Ramos (cell line): ENCODE data around the gene ITIH1.

Experiments used
- in situ Hi-C: fragments of 300-500 bp; cut with MboI; formaldehyde crosslinking; loops from one replicate; pipeline ENCODE4 v1.14.3; 2022; ENCODE audit warnings: low sequenced_read_pairs; ENCODE audit not compliant: unreplicated experiment

The ITIH1 gene

DNA sequence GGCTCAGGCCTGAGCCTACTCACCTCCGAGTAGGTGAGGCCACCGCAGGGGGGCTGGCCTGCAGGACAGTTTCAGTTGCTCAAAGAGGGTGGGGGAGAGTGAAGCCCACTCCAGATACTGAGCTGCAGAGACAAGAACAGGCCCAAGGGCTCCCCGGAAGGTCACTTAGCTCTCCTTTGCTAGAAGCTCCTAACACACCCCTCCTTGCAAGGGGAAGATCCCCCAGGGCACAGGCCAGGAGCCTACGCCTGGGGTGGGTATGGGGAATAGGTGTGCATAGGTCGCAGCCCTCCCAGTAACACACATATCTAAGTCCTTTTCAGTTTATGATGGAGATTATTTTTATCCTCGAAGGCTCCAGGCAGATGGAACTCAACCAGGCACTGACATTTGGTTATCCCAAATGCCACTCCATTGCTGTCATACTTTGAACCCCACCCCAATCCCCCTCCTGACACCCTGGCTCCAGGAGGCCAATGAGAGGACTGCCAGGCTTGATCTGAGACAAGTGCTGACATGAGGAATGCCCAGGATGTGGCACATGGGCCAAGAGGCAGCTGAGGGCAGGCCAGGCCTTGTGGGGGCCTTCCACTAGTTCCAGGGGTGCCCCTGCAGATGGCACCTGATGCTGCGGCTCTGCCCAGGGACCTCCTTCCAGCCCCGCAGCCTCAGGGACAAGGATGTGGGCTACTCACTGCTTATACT lies 58.5 kb downstream of the ITIH1 start:
- in situ Hi-C loops, result no loop called here

DNA sequence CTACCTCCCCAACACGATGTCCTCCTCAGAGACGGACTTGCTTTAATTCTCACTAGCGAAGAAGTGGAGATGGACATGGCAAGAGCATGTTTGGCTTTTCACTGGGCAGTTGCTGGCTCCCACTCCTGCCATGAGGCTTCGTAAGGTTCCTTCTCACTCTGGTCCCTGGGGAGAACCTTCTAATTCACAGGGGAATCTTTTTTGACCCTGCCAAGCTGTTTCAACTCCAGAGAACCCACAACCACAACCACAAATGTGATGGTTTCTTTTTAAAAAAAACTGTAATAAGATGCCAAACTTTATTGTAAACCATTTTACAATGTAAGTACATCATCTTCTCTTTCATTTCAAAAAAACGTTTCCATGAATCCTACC lies 59.1 kb downstream of the ITIH1 start:
- in situ Hi-C loops, result no loop called here

DNA sequence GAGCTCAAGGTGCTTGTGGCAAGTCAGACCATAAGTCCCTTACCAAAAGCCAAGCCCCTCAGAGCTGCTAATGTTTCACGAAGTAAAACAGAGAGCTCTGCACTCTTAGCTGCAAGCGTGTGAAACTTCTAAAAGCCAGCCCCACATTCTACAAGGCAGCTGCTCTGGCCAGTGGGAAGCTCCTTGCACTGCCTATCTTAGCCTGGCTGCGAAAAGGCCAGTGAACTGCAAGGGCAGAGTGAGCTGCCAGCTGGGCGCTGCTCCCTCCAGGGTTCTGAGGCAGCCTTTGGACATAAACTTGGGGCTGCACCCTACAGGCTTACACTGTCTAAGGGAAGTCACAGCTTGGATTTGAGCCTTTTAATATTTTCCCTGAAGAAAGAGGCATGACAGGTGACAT lies 59.6 kb downstream of the ITIH1 start:
- in situ Hi-C loops, result no loop called here

DNA sequence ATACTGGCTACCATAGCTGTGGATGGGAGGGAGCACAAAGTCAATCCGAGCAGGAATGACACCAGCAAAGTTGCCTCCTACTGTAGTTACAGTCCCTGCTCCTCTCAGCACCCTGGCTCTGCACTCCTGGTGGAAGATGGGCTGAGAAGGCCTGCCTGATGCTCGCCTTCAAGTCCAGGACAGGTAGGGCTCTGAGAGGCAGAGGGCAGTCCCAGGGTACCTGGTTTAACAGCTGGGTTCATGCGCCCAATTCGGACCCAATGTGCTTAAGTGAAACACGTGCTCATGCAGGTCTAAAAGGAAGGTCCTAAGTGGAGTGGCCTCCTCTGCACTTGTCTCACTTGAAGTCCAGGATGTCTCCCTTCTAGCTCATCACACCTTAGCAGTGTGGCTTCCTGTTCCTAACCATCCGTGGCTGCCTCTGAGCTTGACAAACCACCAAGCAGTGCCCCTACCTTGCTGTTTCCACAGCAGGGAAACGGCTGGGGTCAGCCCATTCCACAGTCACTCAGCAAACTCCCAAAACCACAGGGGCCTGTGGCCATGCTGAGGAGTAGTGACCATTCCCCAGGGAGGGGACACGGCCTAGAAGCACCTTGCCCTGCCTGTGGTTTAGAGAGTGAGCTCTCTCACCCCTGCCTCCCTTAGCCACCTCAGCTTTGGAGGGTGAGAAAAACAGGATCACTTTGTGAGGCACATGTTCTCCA lies 61.3 kb downstream of the ITIH1 start:
- in situ Hi-C loops, result no loop called here

DNA sequence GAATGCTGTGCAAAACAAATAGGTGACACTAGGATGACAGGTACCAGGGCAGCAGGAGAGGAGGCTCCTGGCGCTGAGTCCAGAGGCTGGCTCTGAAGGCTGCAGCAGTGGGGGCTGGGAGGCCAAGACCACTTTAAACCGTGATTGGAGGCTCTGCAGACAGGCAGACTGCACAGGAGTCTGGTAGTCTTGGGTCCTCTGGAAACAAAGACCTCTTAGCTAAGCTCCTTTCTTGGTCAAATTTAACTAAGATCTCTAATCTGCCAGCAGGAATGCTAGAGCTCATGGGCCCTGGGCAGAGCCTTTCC lies 61.8 kb downstream of the ITIH1 start:
- in situ Hi-C loops, result no loop called here

DNA sequence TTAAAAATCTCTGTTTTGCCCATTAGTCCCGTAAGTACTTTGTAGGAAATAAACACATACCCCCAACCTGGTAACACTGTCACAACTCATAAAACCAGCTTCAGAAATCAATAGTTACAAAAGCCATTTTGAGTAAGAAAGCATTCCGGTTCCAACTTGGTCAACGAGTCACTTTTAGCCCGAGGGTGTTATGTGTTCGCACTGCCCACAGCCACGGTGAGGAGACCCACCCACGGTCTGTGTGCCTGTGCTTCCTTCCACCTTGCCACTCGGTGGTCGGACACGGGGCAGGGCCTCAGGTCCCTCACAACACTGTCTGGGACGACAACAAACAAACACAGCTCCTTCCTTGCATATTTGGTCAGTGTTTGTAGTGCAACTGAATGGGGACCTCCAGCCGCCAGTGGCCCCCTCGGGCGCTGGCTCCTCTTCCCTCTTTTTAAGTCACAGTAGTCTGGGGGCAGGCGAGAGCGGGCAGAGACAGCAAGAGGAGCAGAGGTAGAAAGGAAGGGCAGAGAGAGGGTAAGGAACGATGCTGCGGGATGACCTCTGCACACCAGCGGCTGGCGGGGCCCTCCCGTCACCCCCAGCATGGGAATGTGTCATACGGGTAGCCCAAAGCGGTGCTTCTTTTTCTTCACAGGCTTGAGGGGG lies 62.6 kb downstream of the ITIH1 start:
- in situ Hi-C loops, result no loop called here

DNA sequence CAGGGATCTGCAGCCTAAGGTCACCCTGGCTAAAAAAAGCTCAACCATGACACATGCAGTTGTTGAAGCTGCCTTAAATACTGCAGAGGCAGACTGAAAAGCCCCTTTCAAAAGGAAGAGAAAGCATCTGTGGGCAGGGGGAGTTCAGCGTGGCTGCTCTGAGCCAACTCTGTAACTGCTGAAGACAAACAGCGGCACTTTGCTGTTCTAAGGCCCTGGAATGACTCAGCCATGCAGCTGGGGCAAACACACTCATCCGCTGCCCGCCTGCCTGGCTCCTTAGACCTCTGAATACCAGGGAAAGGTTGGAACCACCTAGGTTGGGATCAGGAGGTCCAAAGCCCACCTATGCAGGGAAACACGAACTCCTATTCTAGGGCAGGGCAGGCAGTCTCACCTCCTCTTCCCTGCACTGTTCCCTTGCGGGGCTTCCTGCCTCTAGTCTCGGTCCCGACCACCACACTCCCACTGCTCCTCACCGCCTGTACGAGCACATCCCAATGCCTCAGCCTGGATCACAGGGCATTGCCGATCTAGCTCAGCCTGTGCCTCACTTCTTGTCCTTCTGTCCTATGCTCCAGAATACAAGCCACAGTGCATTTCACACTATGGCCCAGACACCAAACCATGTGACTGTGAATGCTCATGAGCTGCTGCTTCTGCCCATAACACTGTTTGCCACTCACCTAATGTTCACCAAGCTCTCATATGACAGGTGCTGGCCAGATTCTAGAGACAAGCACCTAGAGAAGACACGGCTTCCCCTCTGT lies 64.0 kb downstream of the ITIH1 start:
- in situ Hi-C loops, result no loop called here
